ENCODE measurements around the gene VSIR. TPM values are rescaled to one million over a fixed set of nuclear protein-coding genes. Genes with fewer than 3 reads are reported as not detected.

Gene VSIR
- total and polyA plus RNA-seq, 7 donors: 12.0 to 73.1 (median 40.2) TPM

DNA sequence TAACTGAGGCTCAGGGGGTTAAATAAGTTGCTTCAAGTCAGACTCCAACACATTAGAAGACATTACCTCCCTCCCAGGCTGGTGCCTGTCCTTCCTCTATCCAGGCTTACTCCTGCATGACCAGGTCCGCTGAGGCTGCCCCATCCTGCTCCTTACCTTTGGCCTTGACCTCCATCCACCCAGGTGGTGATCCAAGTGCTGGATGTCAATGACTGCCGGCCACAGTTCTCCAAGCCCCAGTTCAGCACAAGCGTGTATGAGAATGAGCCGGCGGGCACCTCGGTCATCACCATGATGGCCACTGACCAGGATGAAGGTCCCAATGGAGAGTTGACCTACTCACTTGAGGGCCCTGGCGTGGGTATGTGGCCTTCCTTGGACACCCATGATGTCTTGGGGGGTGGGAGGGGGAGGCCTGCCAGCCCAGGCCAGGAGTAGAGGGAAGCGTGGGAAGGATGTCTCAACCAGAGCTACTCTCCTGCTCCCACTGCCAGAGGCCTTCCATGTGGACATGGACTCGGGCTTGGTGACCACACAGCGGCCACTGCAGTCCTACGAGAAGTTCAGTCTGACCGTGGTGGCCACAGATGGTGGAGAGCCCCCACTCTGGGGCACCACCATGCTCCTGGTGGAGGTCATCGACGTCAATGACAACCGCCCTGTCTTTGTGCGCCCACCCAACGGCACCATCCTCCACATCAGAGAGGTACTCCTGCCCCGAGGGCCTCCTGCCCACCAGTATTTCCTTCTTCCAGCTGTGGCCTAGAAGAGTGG is 29.6 kb upstream of the VSIR start:
- no peaks in the 10 kb centered on the region for H3K36me3 ChIP-seq
- intact Hi-C loops (cut with DNase I): no loop called here
- DNase-seq: no peak
- peaks cover 0 to 15% (median 0%) of the 10 kb centered on the region in 3 donors for H3K27me3 ChIP-seq
- H3K4me1 ChIP-seq: no peaks in the 10 kb centered on the region
- WGBS, 2 donors: 88 to 94% methylated on average over 18 of the region's 18 CpGs
- no peak overlapping the region for H3K27ac ChIP-seq
- TF ChIP-seq, protein P1, sequence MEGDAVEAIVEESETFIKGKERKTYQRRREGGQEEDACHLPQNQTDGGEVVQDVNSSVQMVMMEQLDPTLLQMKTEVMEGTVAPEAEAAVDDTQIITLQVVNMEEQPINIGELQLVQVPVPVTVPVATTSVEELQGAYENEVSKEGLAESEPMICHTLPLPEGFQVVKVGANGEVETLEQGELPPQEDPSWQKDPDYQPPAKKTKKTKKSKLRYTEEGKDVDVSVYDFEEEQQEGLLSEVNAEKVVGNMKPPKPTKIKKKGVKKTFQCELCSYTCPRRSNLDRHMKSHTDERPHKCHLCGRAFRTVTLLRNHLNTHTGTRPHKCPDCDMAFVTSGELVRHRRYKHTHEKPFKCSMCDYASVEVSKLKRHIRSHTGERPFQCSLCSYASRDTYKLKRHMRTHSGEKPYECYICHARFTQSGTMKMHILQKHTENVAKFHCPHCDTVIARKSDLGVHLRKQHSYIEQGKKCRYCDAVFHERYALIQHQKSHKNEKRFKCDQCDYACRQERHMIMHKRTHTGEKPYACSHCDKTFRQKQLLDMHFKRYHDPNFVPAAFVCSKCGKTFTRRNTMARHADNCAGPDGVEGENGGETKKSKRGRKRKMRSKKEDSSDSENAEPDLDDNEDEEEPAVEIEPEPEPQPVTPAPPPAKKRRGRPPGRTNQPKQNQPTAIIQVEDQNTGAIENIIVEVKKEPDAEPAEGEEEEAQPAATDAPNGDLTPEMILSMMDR (IDR thresholded peaks at IDR 0.05): no peak
- TF ChIP-seq POLR2A (IDR thresholded peaks at IDR 0.05) (no peak), EP300 (IDR thresholded peaks at IDR 0.05) (no peak), POLR2AphosphoS5 (IDR thresholded peaks at IDR 0.05) (no peak)
- no peak overlapping the region for H3K4me3 ChIP-seq
- no peaks in the 10 kb centered on the region for H3K9me3 ChIP-seq

DNA sequence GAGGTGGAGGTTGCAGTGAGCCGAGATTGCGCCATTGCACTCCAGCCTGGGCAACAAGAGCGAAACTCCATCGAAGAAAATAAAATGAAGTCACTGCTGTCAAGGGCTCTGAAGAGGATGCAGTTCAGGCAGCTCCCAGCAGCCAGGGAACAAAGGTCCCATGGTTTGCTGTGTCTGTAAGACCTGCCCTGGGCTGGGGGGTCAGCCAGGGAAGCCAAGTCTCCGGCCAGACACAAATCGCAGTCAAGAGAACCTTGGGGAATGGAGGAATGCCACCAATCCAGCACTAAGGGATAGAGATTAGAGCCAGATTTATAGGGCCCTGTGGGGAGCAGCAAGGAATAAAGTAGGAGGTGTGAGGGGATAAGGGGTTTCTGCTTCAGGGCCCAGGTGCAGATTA is 28.9 kb upstream of the VSIR start:
- Histone ChIP-seq H3K27ac (no peak overlapping the region), H3K36me3 (no peaks in the 10 kb centered on the region), H3K4me1 (no peaks in the 10 kb centered on the region), H3K4me3 (no peak overlapping the region), H3K9me3 (no peaks in the 10 kb centered on the region), H3K27me3 (peaks cover 0 to 13% (median 0%) of the 10 kb centered on the region in 3 donors)
- no peak for DNase-seq
- 96 to 97% methylated on average over 6 of the region's 6 CpGs for WGBS, 2 donors
- intact Hi-C loops (cut with DNase I): no loop called here
- no peak for TF ChIP-seq EP300 (IDR thresholded peaks at IDR 0.05)
- no peak for TF ChIP-seq POLR2AphosphoS5 (IDR thresholded peaks at IDR 0.05)
- TF ChIP-seq, protein P1 (IDR thresholded peaks at IDR 0.05): no peak
- TF ChIP-seq POLR2A (IDR thresholded peaks at IDR 0.05): no peak

DNA sequence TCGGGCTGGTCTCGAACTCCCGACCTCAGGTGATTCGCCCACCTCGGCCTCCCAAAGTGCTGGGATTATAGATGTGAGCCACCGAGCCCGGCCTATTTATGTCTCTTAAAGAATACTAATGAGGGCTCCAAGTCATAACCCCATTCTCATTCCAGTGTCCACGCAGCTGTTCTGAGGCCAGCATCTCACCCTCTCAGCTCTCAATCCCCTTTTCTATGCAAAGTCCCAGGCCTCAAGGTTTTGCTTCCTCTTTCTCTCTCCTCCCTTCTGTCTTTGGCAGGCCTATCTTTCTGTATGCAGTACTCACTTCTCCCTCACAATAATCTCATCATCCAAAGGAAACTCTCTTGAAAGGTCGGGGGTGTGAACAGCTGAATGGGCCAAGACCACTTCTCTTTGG is 28.0 kb upstream of the VSIR start:
- TF ChIP-seq POLR2A (IDR thresholded peaks at IDR 0.05) (no peak), EP300 (IDR thresholded peaks at IDR 0.05) (no peak), POLR2AphosphoS5 (IDR thresholded peaks at IDR 0.05) (no peak)
- TF ChIP-seq, protein P1 (IDR thresholded peaks at IDR 0.05): no peak
- Histone ChIP-seq H3K9me3 (no peaks in the 10 kb centered on the region), H3K36me3 (no peaks in the 10 kb centered on the region), H3K4me3 (no peak overlapping the region), H3K27ac (no peak overlapping the region), H3K27me3 (peaks cover 0 to 5% (median 0%) of the 10 kb centered on the region in 3 donors), H3K4me1 (no peaks in the 10 kb centered on the region)
- no peak for DNase-seq
- WGBS, 2 donors: 77 to 88% methylated on average over 9 of the region's 9 CpGs
- intact Hi-C loops (cut with DNase I): no loop called here

DNA sequence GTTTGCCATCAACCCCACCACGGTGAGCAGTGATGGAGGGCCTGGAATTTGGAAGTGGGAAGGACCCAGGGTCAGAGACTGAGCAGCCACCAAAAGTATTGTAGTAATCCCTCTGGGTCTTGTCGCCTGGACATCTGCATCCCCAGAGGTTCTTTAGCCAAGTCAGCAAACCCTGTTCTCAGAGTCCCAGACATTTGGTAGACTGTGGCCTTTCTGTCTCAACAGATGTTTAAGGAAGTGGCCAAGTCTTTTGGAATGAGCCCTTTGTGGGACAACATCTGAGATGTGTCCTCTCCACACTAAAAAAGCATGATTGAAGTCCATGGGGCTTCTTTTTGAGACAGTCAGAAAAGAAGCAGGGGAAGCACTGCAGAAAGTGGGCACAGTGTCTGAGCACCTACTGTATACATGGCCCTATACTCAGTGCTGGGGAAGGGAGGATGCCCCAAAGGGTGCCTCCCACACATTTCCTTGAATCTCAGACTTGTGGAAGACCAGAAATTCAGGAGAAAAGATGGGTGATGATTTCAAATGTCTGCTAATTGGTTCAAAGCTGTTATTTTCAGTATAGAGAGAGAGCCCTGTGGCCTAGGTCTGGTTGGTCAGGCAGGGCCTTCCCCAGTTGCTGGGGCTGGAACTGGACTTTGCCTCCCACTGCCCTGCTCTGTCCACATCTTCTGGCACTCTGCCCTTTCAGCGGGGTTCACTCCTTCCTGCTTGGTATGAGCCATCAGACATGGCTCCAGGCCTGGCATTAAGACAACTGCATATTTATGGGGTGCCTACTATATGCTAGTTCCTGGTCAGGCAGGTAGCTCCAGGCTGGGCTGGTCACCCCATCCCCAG is 26.5 kb upstream of the VSIR start:
- Histone ChIP-seq H3K36me3 (no peaks in the 10 kb centered on the region), H3K27me3 (no peaks in the 10 kb centered on the region), H3K4me3 (no peak overlapping the region), H3K4me1 (no peaks in the 10 kb centered on the region), H3K27ac (no peak overlapping the region), H3K9me3 (no peaks in the 10 kb centered on the region)
- intact Hi-C loops (cut with DNase I): no loop called here
- 59 to 73% methylated on average over 3 of the region's 3 CpGs for WGBS, 2 donors
- DNase-seq: no peak
- TF ChIP-seq POLR2A (IDR thresholded peaks at IDR 0.05) (no peak), EP300 (IDR thresholded peaks at IDR 0.05) (no peak), POLR2AphosphoS5 (IDR thresholded peaks at IDR 0.05) (no peak)
- TF ChIP-seq, protein P1 (IDR thresholded peaks at IDR 0.05): no peak
